HCT116 (cell line): ENCODE results near the gene ZNF84. TPM values are rescaled to one million over a fixed set of nuclear protein-coding genes. Genes with fewer than 3 reads are reported as not detected.

ENCODE experiments used
- ATAC-seq: fragments of 200-7000 bp; cut with Tn5 transposase; 2 replicates; pipeline ENCODE4 v1.9.1; 2020; ENCODE audit warnings: mild to moderate bottlenecking, moderate library complexity
- BruUV-seq: library from RNA; stranded (reverse); fragments of 400-500 nt; replicated peaks from 2 replicates; lab custom pipeline; 2021; lab: Mats Ljungman, UMichigan
- CTCF ChIA-PET: fragments of 300-600 bp; sonication (Branson Sonifier 250); formaldehyde crosslinking; loops from one replicate; lab custom pipeline; 2021; ENCODE audit warnings: antibody characterized with exemption; lab: Charles Lee
- POLR2A ChIA-PET: fragments of 300-600, 350-600 bp; sonication (Branson Sonifier 250); formaldehyde crosslinking; loops from one replicate; lab custom pipeline; 2021; ENCODE audit warnings: antibody characterized with exemption; lab: Charles Lee
- RAD21 ChIA-PET, 2 experiments: fragments of 300-600 bp; sonication (Branson Sonifier 250); formaldehyde crosslinking; loops; one replicate each; lab custom pipeline; 2023; ENCODE audit warnings: low total read pairs in 2 of 2; ENCODE audit not compliant: uncharacterized antibody in 2 of 2, unreplicated experiment in 2 of 2, low non-redundant PET in 1 of 2; lab: Charles Lee
- DNase-seq: peaks from one replicate; pipeline ENCODE4 v3.0.0-alpha.2; 2010; ENCODE audit warnings: low read depth, low spot score
- H2AFZ ChIP-seq: fragments of 200-600 bp; shearing (Covaris generic), sonication (generic); 2 replicates; pipeline ENCODE4 v1.6.1; 2017; ENCODE audit warnings: low read depth, mixed run types, mixed read lengths, antibody characterized with exemption, low read length; ENCODE audit not compliant: poor library complexity, severe bottlenecking
- H3K27ac ChIP-seq: 2 replicates; pipeline ENCODE4 v1.5.1; 2012; ENCODE audit warnings: low read depth, low read length
- H3K27me3 ChIP-seq: fragments of 200-600 bp; sonication (generic); 2 replicates; pipeline ENCODE4 v1.6.1; 2016; ENCODE audit warnings: mixed run types, low read length, mixed read lengths; ENCODE audit not compliant: insufficient read depth
- H3K36me3 ChIP-seq, 2 experiments: fragments of 200-500 bp in 1 of 2; fragments of 200-600 bp in 1 of 2; sonication (Bioruptor generic) in 1 of 2; sonication (generic) in 1 of 2; 2 replicates each; pipeline versions ENCODE4 v1.5.1 to v1.6.1; 2014 to 2016; ENCODE audit warnings: low read length in 2 of 2, inconsistent platforms in 1 of 2, mixed read lengths in 1 of 2, mixed run types in 1 of 2; ENCODE audit not compliant: insufficient read depth in 2 of 2, control insufficient read depth in 1 of 2
- H3K4me1 ChIP-seq, 2 experiments: fragments of 200-600 bp in 1 of 2; sonication (generic) in 1 of 2; 2 replicates each; pipeline versions ENCODE4 v1.5.1 to v1.6.1; 2012 to 2017; ENCODE audit warnings: low read length in 2 of 2, inconsistent platforms in 1 of 2, mild to moderate bottlenecking in 1 of 2, mixed read lengths in 1 of 2, mixed run types in 1 of 2, moderate library complexity in 1 of 2; ENCODE audit not compliant: insufficient read depth in 2 of 2, control insufficient read depth in 1 of 2
- H3K4me2 ChIP-seq: fragments of 200-600 bp; sonication (generic); 2 replicates; pipeline ENCODE4 v1.6.1; 2017; ENCODE audit warnings: mixed run types, low read length, mixed read lengths
- H3K4me3 ChIP-seq, 2 experiments: fragments of 200-600 bp in 1 of 2; sonication (generic) in 1 of 2; replicated peaks in 1 of 2; 2 replicates each; pipeline ENCODE4 v1.5.1; 2011 to 2016; ENCODE audit warnings: low read length in 2 of 2, control low read depth in 1 of 2, low read depth in 1 of 2, mild to moderate bottlenecking in 1 of 2, mixed read lengths in 1 of 2, mixed run types in 1 of 2
- H3K79me2 ChIP-seq: fragments of 200-600 bp; sonication (generic); 2 replicates; pipeline ENCODE4 v1.6.1; 2017; ENCODE audit warnings: mild to moderate bottlenecking, mixed run types, low read length, moderate library complexity, mixed read lengths; ENCODE audit not compliant: insufficient read depth
- H3K9ac ChIP-seq: fragments of 200-600 bp; sonication (generic); 2 replicates; pipeline ENCODE4 v1.6.1; 2016; ENCODE audit warnings: low read length, mixed read lengths
- H3K9me2 ChIP-seq: fragments of 200-600 bp; sonication (generic), shearing (Covaris generic); 2 replicates; pipeline ENCODE4 v1.6.1; 2017; ENCODE audit warnings: mixed run types, mild to moderate bottlenecking, moderate library complexity; ENCODE audit not compliant: insufficient read depth
- H3K9me3 ChIP-seq, 2 experiments: fragments of 200-500 bp in 1 of 2; fragments of 200-600 bp in 1 of 2; sonication (Bioruptor generic) in 1 of 2; sonication (generic) in 1 of 2; 2 replicates each; pipeline ENCODE4 v1.6.1; 2014 to 2017; ENCODE audit warnings: low read length in 2 of 2, mixed read lengths in 2 of 2, inconsistent platforms in 1 of 2, low read depth in 1 of 2, mild to moderate bottlenecking in 1 of 2, mixed run types in 1 of 2, moderate library complexity in 1 of 2; ENCODE audit not compliant: control insufficient read depth in 1 of 2, insufficient read depth in 1 of 2
- H4K20me1 ChIP-seq: fragments of 200-600 bp; sonication (generic), shearing (Covaris generic); 2 replicates; pipeline ENCODE4 v1.6.1; 2017; ENCODE audit warnings: mixed run types, mild to moderate bottlenecking, moderate library complexity; ENCODE audit not compliant: insufficient read depth
- CBX3 ChIP-seq: IDR thresholded peaks from 2 replicates; pipeline ENCODE4 v1.6.1; 2012; ENCODE audit warnings: low read depth
- EZH2 ChIP-seq: fragments of 200-600 bp; sonication (generic); IDR thresholded peaks from 2 replicates; pipeline ENCODE4 v1.6.1; 2017; ENCODE audit warnings: antibody characterized with exemption, mixed run types
- FOSL1 ChIP-seq: IDR thresholded peaks from 2 replicates; pipeline ENCODE4 v1.6.1; 2012; ENCODE audit warnings: low read depth
- JUND ChIP-seq: IDR thresholded peaks from 2 replicates; pipeline ENCODE4 v1.6.1; 2012
- RAD21 ChIP-seq: IDR thresholded peaks from 2 replicates; pipeline ENCODE4 v1.6.1; 2012; ENCODE audit warnings: low read depth, mild to moderate bottlenecking
- SIN3A ChIP-seq: IDR thresholded peaks from 2 replicates; pipeline ENCODE4 v1.6.1; 2012; ENCODE audit warnings: low read depth
- SRF ChIP-seq: IDR thresholded peaks from 2 replicates; pipeline ENCODE4 v1.6.1; 2012; ENCODE audit warnings: low read depth
- ZBTB33 ChIP-seq: IDR thresholded peaks from 2 replicates; pipeline ENCODE4 v1.6.1; 2011; ENCODE audit warnings: mild to moderate bottlenecking, low read length, moderate library complexity; ENCODE audit not compliant: insufficient replicate concordance; ENCODE audit errors: extremely low read depth
- ZFX ChIP-seq: fragments of 450-650 bp; IDR thresholded peaks from 2 replicates; pipeline ENCODE4 v1.6.1; 2017
- ZNF274 ChIP-seq: fragments of 200-500 bp; sonication (Bioruptor generic); IDR thresholded peaks from 2 replicates; pipeline ENCODE4 v1.6.1; 2014; ENCODE audit warnings: mild to moderate bottlenecking, low read depth, low read length, inconsistent platforms
- intact Hi-C: fragments of 100-400 bp; cut with micrococcal nuclease; formaldehyde crosslinking; loops from 2 replicates; pipeline ENCODE4 v1.10.0; 2022
- total RNA-seq: library from RNA; stranded (reverse); gene quantifications from one replicate; pipeline ENCODE4 v1.2.1, GENCODE V29; 2021; ENCODE audit not compliant: unreplicated experiment

ZNF84 gene
- total RNA-seq, 1 experiment from 2014 or later, result 9.8 TPM

GRCh38 chr12:133081159-133081780 lies 44.0 kb downstream of the ZNF84 start (continued):
- TF ChIP-seq SRF (no peak), FOSL1 (no peak), ZNF274 (no peak), CBX3 (no peak), EZH2 (no peak), SIN3A (no peak), JUND (no peak)

- Histone ChIP-seq H3K9ac (no peak overlapping the region), H3K27ac (no peak overlapping the region), H3K4me1 (no peaks in the 10 kb centered on the region), H4K20me1 (no peaks in the 10 kb centered on the region), H3K9me2 (no peaks in the 10 kb centered on the region), H3K27me3 (no peaks in the 10 kb centered on the region), H3K36me3 (no peaks in the 10 kb centered on the region), H3K9me3 (peaks cover 10 to 11% of the 10 kb centered on the region in 2 experiments; a peak in 3 of 4 replicates), H2AFZ (no peak overlapping the region), H3K4me2 (no peak overlapping the region), H3K4me3 (no peak overlapping the region), H3K79me2 (no peaks in the 10 kb centered on the region)
- ATAC-seq (no peak), DNase-seq (no peak)
- no TSS peak for BruUV-seq
- ChIA-PET POLR2A (no interaction called here), RAD21 (no interaction called here), CTCF (no interaction called here)
- intact Hi-C loops, result no loop called here
- no peak for TF ChIP-seq SIN3A
- no peak for TF ChIP-seq ZBTB33
- no peak for TF ChIP-seq ZFX
- no peak for TF ChIP-seq RAD21
Observed at GRCh38 chr12:133083345-133083744, 46.0 kb downstream of the ZNF84 start.
